Adipocyte (in vitro differentiated cells): ENCODE measurements around the gene FHL1.

Experiments used
- DNase-seq: peaks from one replicate; pipeline ENCODE4 v3.0.0-alpha.2; 2015; ENCODE audit warnings: low read depth
- H3K27me3 ChIP-seq: replicated peaks from 2 replicates; pipeline ENCODE4 v1.7.0; 2013; ENCODE audit warnings: mild to moderate bottlenecking, low read length, moderate library complexity; ENCODE audit not compliant: control insufficient read depth, insufficient read depth
- H3K36me3 ChIP-seq: 2 replicates; pipeline ENCODE4 v1.7.0; 2013; ENCODE audit warnings: low read length, mild to moderate bottlenecking, moderate library complexity; ENCODE audit not compliant: control insufficient read depth, insufficient read depth, severe bottlenecking
- H3K4me1 ChIP-seq: 2 replicates; pipeline ENCODE4 v1.7.0; 2013; ENCODE audit warnings: mild to moderate bottlenecking, low read length, moderate library complexity; ENCODE audit not compliant: control insufficient read depth, insufficient read depth
- H3K4me3 ChIP-seq: 2 replicates; pipeline ENCODE4 v1.7.0; 2013; ENCODE audit warnings: mild to moderate bottlenecking, low read length, moderate library complexity
- H3K9ac ChIP-seq: 2 replicates; pipeline ENCODE4 v1.7.0; 2013; ENCODE audit warnings: mild to moderate bottlenecking, low read length, moderate library complexity
- H3K9me3 ChIP-seq: 2 replicates; pipeline ENCODE4 v1.7.0; 2013; ENCODE audit warnings: mild to moderate bottlenecking, low read length, moderate library complexity; ENCODE audit not compliant: control insufficient read depth

FHL1 gene

GRCh38 chrX:136125106-136125505 lies 22.2 kb upstream of the FHL1 start:
- no peak for DNase-seq
- Histone ChIP-seq H3K4me3 (no peak overlapping the region), H3K4me1 (peaks cover 13% of the 10 kb centered on the region), H3K9me3 (peaks cover 15% of the 10 kb centered on the region), H3K27me3 (no peaks in the 10 kb centered on the region), H3K36me3 (no peaks in the 10 kb centered on the region), H3K9ac (no peak overlapping the region)

GRCh38 chrX:136126371-136126770 lies 21.0 kb upstream of the FHL1 start:
- H3K9me3 ChIP-seq: peaks cover 3% of the 10 kb centered on the region
- no peak for DNase-seq
- H3K9ac ChIP-seq: no peak overlapping the region
- H3K4me3 ChIP-seq: no peak overlapping the region
- no peaks in the 10 kb centered on the region for H3K36me3 ChIP-seq
- peaks cover 11% of the 10 kb centered on the region for H3K4me1 ChIP-seq
- H3K27me3 ChIP-seq: no peaks in the 10 kb centered on the region

- no peaks in the 10 kb centered on the region for H3K27me3 ChIP-seq
- peaks cover 8% of the 10 kb centered on the region for H3K4me1 ChIP-seq
- H3K4me3 ChIP-seq: no peak overlapping the region
- H3K9me3 ChIP-seq: no peaks in the 10 kb centered on the region
- peak overlapping the region; percentile 2 for H3K9ac ChIP-seq
- no peaks in the 10 kb centered on the region for H3K36me3 ChIP-seq
- no peak for DNase-seq
Observed at GRCh38 chrX:136126872-136127406, 20.4 kb upstream of the FHL1 start.

- H3K9me3 ChIP-seq: no peaks in the 10 kb centered on the region
- no peak overlapping the region for H3K9ac ChIP-seq
- H3K27me3 ChIP-seq: no peaks in the 10 kb centered on the region
- H3K4me1 ChIP-seq: peaks cover 8% of the 10 kb centered on the region
- no peaks in the 10 kb centered on the region for H3K36me3 ChIP-seq
- no peak overlapping the region for H3K4me3 ChIP-seq
- no peak for DNase-seq
Observed at GRCh38 chrX:136128743-136129142, 18.6 kb upstream of the FHL1 start.

GRCh38 chrX:136130931-136131833 lies 16.2 kb upstream of the FHL1 start:
- Histone ChIP-seq H3K36me3 (no peaks in the 10 kb centered on the region), H3K27me3 (peaks cover 3% of the 10 kb centered on the region), H3K9me3 (no peaks in the 10 kb centered on the region), H3K9ac (no peak overlapping the region), H3K4me1 (peaks cover 8% of the 10 kb centered on the region), H3K4me3 (no peak overlapping the region)
- DNase-seq: peak; percentile 79

GRCh38 chrX:136138939-136139338 lies 8.4 kb upstream of the FHL1 start:
- H3K4me3 ChIP-seq: no peak overlapping the region
- no peak overlapping the region for H3K9ac ChIP-seq
- no peaks in the 10 kb centered on the region for H3K9me3 ChIP-seq
- DNase-seq: no peak
- no peaks in the 10 kb centered on the region for H3K4me1 ChIP-seq
- no peaks in the 10 kb centered on the region for H3K36me3 ChIP-seq
- H3K27me3 ChIP-seq: peaks cover 5% of the 10 kb centered on the region

GRCh38 chrX:136141569-136141968 lies 5.8 kb upstream of the FHL1 start:
- no peak for DNase-seq
- Histone ChIP-seq H3K9me3 (no peaks in the 10 kb centered on the region), H3K4me3 (no peak overlapping the region), H3K27me3 (peaks cover 7% of the 10 kb centered on the region), H3K9ac (no peak overlapping the region), H3K36me3 (no peaks in the 10 kb centered on the region), H3K4me1 (no peaks in the 10 kb centered on the region)

DNA sequence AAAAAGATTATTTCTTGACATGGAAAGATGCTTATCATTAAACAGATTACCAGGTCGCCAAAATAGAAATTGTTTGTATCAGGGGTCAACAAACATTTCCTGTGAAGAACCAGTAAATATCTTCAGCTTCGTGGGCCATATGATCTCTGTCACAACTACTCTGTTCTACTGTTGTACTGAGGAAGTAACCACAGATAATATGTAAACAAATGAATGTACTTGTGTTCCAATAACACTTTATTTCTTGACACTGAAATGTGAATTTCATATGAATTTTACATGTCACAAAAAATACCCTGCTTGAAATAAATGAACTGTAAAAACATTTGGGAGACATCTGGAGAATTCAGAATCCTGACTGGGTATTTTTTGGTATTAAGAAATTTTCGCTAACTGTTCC lies 4.7 kb upstream of the FHL1 start:
- Histone ChIP-seq H3K9me3 (no peaks in the 10 kb centered on the region), H3K27me3 (peaks cover 7% of the 10 kb centered on the region), H3K4me3 (no peak overlapping the region), H3K9ac (no peak overlapping the region), H3K4me1 (no peaks in the 10 kb centered on the region), H3K36me3 (no peaks in the 10 kb centered on the region)
- DNase-seq: no peak

- H3K4me1 ChIP-seq: no peaks in the 10 kb centered on the region
Observed at GRCh38 chrX:136143711-136144110, 3.6 kb upstream of the FHL1 start.

GRCh38 chrX:136146614-136147314 lies 569 bp upstream of the FHL1 start:
- no peaks in the 10 kb centered on the region for H3K36me3 ChIP-seq
- no peaks in the 10 kb centered on the region for H3K4me1 ChIP-seq
- H3K27me3 ChIP-seq: peaks cover 7% of the 10 kb centered on the region
- peak overlapping the region; percentile 81 for H3K4me3 ChIP-seq
- peak; percentile 31 for DNase-seq
- H3K9ac ChIP-seq: peak overlapping the region; percentile 80
- no peaks in the 10 kb centered on the region for H3K9me3 ChIP-seq

More at GRCh38 chrX:136143711-136144110, 3.6 kb upstream of the FHL1 start:
- no peak for DNase-seq
- Histone ChIP-seq H3K9me3 (no peaks in the 10 kb centered on the region), H3K9ac (no peak overlapping the region), H3K36me3 (no peaks in the 10 kb centered on the region), H3K27me3 (peaks cover 7% of the 10 kb centered on the region), H3K4me3 (no peak overlapping the region)

DNA sequence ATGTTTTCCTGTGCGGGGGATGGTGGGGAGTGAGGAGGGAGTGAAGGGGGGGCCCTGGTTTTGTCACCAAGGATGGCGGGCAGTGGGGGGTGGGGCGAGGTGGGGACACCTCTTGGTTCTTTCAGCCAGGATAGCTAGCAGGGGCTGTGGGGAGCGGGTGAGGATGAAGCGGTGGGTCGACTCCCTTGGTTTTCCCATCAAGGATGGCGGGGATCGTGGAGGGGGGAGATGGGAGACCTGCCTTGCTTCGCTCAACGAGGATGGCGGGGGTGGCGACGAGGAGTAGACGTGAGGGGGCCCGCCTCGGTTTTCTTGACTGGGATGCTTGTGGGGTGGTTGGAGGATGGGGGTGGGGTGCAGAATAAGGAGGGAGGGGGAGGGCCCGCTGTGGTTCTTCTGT lies 643 bp downstream of the FHL1 start:
- Histone ChIP-seq H3K36me3 (no peaks in the 10 kb centered on the region), H3K4me3 (peak overlapping the region; percentile 82)
- peak; percentile 21 for DNase-seq

More for the DNA sequence above, 643 bp downstream of the FHL1 start:
- Histone ChIP-seq H3K9ac (peak overlapping the region; percentile 83), H3K4me1 (no peaks in the 10 kb centered on the region), H3K9me3 (no peaks in the 10 kb centered on the region), H3K27me3 (peaks cover 7% of the 10 kb centered on the region)
